Measurements from ENCODE around the gene BPGM. TPM values are rescaled to one million over a fixed set of nuclear protein-coding genes. Genes with fewer than 3 reads are reported as not detected.

Gene BPGM
- total and polyA plus RNA-seq, 9 of the 15 experiments (the other 6 are each of a cell fraction or from before 2014, with no cell fraction given): 14.1 to 46.1 (median 21.2) TPM

GRCh38 chr7:134660242-134660785 is 13.7 kb downstream of the BPGM start (continued):
- TF ChIP-seq TFE3 (CRISPR knock-in tag; IDR thresholded peaks at IDR 0.05): no peak
- TF ChIP-seq MECOM (CRISPR knock-in tag; IDR thresholded peaks at IDR 0.05): peak; percentile 38; the same call in 1 of the 2 replicates
- TF ChIP-seq COPS2 (conservative IDR thresholded peaks at IDR 0.05): no peak
- no peak for TF ChIP-seq SIN3B (IDR thresholded peaks at IDR 0.05; ENCODE audit: low read depth)
- no peak for TF ChIP-seq SMARCA5 (IDR thresholded peaks at IDR 0.05)
- no peak for TF ChIP-seq GMEB1 (CRISPR knock-in tag; IDR thresholded peaks at IDR 0.05)
- no peak for TF ChIP-seq PHTF2 (CRISPR knock-in tag; IDR thresholded peaks at IDR 0.05)
- TF ChIP-seq ZNF655 (CRISPR knock-in tag; IDR thresholded peaks at IDR 0.05): no peak
- TF ChIP-seq U2AF2 (optimal IDR thresholded peaks at IDR 0.05; ENCODE audit: low read depth, low read length): no peak
- no peak for TF ChIP-seq STAT5B (CRISPR knock-in tag; IDR thresholded peaks at IDR 0.05)
- TF ChIP-seq XRCC4 (IDR thresholded peaks at IDR 0.05; ENCODE audit: extremely low read depth, insufficient read depth, insufficient read length): no peak
- TF ChIP-seq BACH1 (tag; IDR thresholded peaks at IDR 0.05): no peak
- TF ChIP-seq MXI1 (IDR thresholded peaks at IDR 0.05; ENCODE audit: low read depth, low read length): no peak
- peak; percentile 89 for TF ChIP-seq FOXM1 (IDR thresholded peaks at IDR 0.05; ENCODE audit: low read depth)
- TF ChIP-seq FOXM1 (CRISPR knock-in tag; IDR thresholded peaks at IDR 0.05; ENCODE audit: low read depth): no peak
- no peak for TF ChIP-seq USF1 (CRISPR knock-in tag; IDR thresholded peaks at IDR 0.05)
- TF ChIP-seq ZNF3 (CRISPR knock-in tag; IDR thresholded peaks at IDR 0.05): no peak
- no peak for TF ChIP-seq RBFOX2 (IDR thresholded peaks at IDR 0.05; ENCODE audit: low read depth, low read length)
- no peak for TF ChIP-seq ZBTB8A (IDR thresholded peaks at IDR 0.05; ENCODE audit: partially characterized antibody)
- TF ChIP-seq CBFA2T3 (IDR thresholded peaks at IDR 0.05): peak; percentile 97
- TF ChIP-seq KDM4B (IDR thresholded peaks at IDR 0.05; ENCODE audit: borderline replicate concordance in 2 of 2, low read depth in 1 of 2): no peak
- no peak for TF ChIP-seq BRCA1 (IDR thresholded peaks at IDR 0.05)
- no peak for TF ChIP-seq BRCA1 (CRISPR knock-in tag; IDR thresholded peaks at IDR 0.05)
- no peak for TF ChIP-seq EHMT2 (IDR thresholded peaks at IDR 0.05)
- TF ChIP-seq SAFB2 (IDR thresholded peaks at IDR 0.05; ENCODE audit: borderline replicate concordance, low read depth, low read length, severe bottlenecking): no peak
- no peak for TF ChIP-seq NRF1 (conservative IDR thresholded peaks at IDR 0.05 in 1 of 2, IDR thresholded peaks at IDR 0.05 in 1 of 2)
- TF ChIP-seq TFAM (CRISPR knock-in tag; conservative IDR thresholded peaks at IDR 0.05): no peak
- no peak for TF ChIP-seq SRSF1 (IDR thresholded peaks at IDR 0.05; ENCODE audit: low read depth, low read length)

Measured in K562 (cell line).